GM12874 (cell line): ENCODE measurements around the gene PPAT.

Experiments used
- TF ChIP-seq, protein P1 (sequence below): IDR thresholded peaks from 2 replicates; pipeline ENCODE4 v1.5.1; 2011; ENCODE audit warnings: low read depth, mild to moderate bottlenecking, control low read depth, low read length, moderate library complexity; ENCODE audit not compliant: insufficient read depth

The PPAT gene

DNA sequence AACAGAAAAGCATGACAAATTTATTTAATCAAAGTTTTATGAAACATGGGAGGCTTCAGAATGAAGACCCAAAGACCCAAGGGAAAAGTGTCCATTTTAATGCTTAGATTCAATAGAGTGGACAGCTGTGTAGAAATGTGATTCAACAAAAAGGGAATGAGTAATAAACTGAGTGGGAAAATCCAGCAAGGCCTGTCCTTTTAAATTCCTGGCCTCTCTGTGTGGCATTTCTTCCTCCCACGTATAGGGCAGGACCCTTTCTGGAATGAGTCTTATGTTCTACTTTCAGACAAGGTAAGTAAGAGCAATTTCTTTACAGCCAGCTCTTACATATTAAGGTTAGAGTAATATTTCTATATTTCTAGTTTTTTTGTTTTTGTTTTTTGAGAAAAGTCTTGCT is 62.6 kb downstream of the PPAT start:
- TF ChIP-seq, protein P1, sequence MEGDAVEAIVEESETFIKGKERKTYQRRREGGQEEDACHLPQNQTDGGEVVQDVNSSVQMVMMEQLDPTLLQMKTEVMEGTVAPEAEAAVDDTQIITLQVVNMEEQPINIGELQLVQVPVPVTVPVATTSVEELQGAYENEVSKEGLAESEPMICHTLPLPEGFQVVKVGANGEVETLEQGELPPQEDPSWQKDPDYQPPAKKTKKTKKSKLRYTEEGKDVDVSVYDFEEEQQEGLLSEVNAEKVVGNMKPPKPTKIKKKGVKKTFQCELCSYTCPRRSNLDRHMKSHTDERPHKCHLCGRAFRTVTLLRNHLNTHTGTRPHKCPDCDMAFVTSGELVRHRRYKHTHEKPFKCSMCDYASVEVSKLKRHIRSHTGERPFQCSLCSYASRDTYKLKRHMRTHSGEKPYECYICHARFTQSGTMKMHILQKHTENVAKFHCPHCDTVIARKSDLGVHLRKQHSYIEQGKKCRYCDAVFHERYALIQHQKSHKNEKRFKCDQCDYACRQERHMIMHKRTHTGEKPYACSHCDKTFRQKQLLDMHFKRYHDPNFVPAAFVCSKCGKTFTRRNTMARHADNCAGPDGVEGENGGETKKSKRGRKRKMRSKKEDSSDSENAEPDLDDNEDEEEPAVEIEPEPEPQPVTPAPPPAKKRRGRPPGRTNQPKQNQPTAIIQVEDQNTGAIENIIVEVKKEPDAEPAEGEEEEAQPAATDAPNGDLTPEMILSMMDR: no peak

DNA sequence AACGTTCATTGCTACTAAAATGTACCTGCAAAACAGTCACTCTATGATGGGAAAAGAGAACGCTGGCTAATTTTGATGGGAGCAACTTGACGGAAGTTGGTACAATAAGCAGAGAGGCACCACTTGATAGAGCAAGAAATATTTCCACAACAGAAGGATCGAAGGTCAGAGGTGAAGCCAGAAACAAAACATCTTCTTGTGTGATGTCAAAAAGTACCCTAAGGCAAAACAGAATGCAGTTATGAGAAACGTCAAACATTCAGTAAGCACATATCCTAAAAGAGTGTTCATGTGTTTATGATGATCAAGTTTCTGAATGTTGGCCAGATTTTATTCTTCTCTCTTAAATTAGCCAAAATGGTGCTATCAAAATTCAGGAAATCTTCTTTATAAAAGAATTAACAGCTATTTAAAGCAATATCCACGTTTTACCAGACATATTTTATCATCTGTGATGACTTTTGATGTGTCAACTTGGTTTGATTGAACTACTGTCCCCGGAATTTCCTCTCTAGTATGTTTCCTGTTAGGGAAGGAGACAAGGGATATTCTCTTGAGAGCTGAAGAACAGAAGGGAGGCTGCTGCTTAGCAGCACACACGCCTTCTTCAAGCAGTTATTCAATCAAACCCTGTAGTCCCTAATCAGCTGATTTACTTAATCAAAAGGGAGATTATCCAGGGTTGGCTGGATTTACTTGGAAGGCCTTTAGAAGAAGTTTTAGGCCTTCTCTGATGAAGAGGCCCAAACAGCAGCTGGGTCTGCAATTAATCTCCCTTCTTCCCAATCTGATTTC is 63.8 kb downstream of the PPAT start:
- TF ChIP-seq, protein P1: no peak

DNA sequence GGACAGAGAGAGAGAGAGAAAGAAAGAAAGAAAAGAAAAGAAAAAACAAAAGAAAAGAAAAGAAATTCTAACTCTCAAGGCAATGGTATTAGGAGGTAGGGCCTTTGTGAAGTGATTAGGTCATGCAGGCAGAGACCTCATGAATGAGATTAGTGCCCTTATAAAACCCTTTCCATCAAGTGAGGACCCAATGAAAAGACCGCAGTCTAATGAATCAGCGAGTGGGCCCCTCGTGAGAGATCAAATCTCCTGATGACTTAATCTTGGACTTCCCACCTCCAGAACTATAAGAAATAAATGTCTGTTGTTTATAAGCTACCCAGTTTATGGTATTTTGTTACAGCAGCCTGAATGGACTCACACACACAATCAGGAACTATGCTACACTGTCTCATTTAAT is 65.0 kb downstream of the PPAT start:
- TF ChIP-seq, protein P1: no peak

DNA sequence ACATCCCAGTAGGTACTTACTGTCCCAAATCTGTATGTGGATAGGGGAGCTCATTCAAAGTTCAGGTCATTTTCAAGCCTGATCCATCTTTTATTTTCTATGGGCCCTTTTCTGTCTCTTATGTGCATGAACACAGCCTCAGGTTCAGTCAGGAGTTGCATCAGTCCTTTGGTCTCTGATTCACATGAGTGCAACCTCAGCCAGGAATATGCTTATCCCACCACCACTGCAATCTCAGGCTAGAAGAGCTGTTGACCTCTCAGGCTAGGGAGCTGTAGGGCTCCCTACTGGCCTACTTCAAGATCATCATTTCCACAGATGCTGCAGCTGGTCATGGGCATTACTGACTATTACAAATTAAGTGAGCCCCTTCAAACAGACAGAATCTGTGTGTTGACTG is 75.3 kb downstream of the PPAT start:
- TF ChIP-seq, protein P1: no peak

DNA sequence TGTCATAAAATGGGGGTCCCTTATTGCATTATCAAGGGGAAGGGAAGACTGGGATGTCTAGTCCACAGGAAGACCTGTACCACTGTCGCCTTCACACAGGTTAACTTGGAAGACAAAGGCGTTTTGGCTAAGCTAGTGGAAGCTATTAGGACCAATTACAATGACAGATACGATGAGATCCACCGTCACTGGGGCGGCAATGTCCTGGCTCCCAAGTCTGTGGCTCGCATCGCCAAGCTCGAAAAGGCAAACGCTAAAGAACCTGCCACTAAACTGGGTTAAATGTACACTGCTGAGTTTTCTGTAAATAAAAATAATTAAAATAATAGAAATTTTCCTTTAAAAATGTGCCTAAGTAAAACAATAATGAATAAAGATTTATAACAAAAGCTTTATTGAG is 78.8 kb downstream of the PPAT start:
- TF ChIP-seq, protein P1: no peak

DNA sequence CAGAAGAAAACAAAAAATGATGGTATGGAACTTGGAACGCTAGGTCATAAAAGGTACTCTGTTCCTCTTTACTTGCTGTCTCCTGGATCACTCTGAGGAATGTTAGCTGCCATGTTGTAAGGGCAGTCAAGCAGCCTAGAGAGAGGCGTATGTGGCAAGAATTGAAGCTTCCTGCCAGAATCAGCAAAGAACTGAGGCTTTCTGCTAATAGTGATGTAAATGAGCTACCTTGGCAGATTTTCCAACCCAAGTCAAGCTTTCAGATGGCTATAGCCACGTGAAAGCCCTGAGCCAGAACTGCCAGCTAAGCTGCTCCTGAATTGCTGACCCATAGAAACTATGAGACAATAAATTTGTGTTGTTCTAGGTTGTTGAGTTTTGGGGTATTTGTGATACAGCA is 86.8 kb downstream of the PPAT start:
- TF ChIP-seq, protein P1: no peak

DNA sequence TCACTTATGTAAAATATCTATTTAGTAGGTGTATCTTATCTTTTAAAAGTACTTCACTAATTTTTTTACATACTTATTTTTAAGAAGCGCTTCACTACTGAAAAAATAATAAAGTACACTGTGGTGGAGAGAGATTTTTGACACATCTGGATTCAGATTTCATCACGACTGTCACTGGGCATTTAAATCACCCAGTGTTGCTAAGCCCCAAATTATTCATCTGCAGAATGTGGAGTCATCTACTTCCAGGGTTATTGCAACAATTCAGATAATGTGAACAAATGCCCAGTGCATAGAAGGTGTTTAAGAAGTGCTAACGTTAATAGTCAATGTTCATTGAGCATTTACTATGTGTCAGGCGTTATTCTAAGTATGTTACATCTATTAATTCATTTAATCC is 90.0 kb downstream of the PPAT start:
- TF ChIP-seq, protein P1: no peak
